H1 (cell line): Measurements from ENCODE around the gene RNF111. TPM values are rescaled to one million over a fixed set of nuclear protein-coding genes. Genes with fewer than 3 reads are reported as not detected.

Experiments
- ASH2L ChIP-seq: fragments of 200-600, 300-600 bp; sonication (generic); IDR thresholded peaks from one replicate; pipeline ENCODE4 v1.7.1; 2017; ENCODE audit warnings: low read length
- BACH1 ChIP-seq: IDR thresholded peaks from 2 replicates; pipeline ENCODE4 v1.6.1; 2012; ENCODE audit warnings: low read length, improper control_type of control experiment
- CHD7 ChIP-seq: fragments of 300-600 bp; sonication (generic); IDR thresholded peaks from 2 replicates; pipeline ENCODE4 v1.7.1; 2012; ENCODE audit warnings: low read length, moderate library complexity, mild to moderate bottlenecking, inconsistent platforms; ENCODE audit not compliant: insufficient replicate concordance
- HDAC2 ChIP-seq, 2 experiments: fragments of 300-600 bp in 1 of 2; sonication (generic) in 1 of 2; IDR thresholded peaks; 2 replicates each; pipeline ENCODE4 v1.6.1; 2011 to 2012; ENCODE audit warnings: low read depth in 2 of 2, low read length in 2 of 2, mild to moderate bottlenecking in 2 of 2, moderate library complexity in 2 of 2, borderline replicate concordance in 1 of 2, inconsistent platforms in 1 of 2
- RBBP5 ChIP-seq: IDR thresholded peaks from 2 replicates; pipeline ENCODE4 v1.7.1; 2012; ENCODE audit warnings: low read depth, mild to moderate bottlenecking, inconsistent platforms, low read length, moderate library complexity, borderline replicate concordance
- SAP30 ChIP-seq: fragments of 300-600 bp; sonication (generic); IDR thresholded peaks from 2 replicates; pipeline ENCODE4 v1.7.1; 2012; ENCODE audit warnings: low read length, moderate library complexity, mild to moderate bottlenecking, inconsistent platforms; ENCODE audit not compliant: insufficient read depth, insufficient replicate concordance
- SIN3A ChIP-seq, 2 experiments: IDR thresholded peaks in 1 of 2; conservative IDR thresholded peaks in 1 of 2; 2 replicates each; pipeline ENCODE4 v1.6.1; 2011 to 2012; ENCODE audit warnings: low read length in 2 of 2, improper control_type of control experiment in 1 of 2, low read depth in 1 of 2, mild to moderate bottlenecking in 1 of 2
- TBP ChIP-seq: IDR thresholded peaks from 2 replicates; pipeline ENCODE4 v1.6.1; 2011; ENCODE audit warnings: low read depth, low read length, improper control_type of control experiment
- TEAD4 ChIP-seq: IDR thresholded peaks from 2 replicates; pipeline ENCODE4 v1.6.1; 2012; ENCODE audit warnings: low read depth, low read length, inconsistent platforms, mixed read lengths
- polyA plus RNA-seq, 7 experiments: library from polyadenylated mRNA; depleted of rRNA in 3 of 7; stranded (reverse) in 5 of 7; unstranded in 2 of 7; fragments of >200 nt in 5 of 7; fragments of 200-250 nt in 2 of 7; gene quantifications; 1 replicate in 5 of 7; 2 replicates in 1 of 7; 4 replicates in 1 of 7; pipeline versions ENCODE4 v1.2.1 to v1.2.3, GENCODE V29; 2011 to 2013; ENCODE audit warnings: missing spikeins in 2 of 7, mixed read lengths in 2 of 7
- total RNA-seq: library from RNA; stranded (reverse); fragmentation: NEBNext Ultra II Directional; extraction: Animal tissue kit (Norgen Biotek cat#: 25700); gene quantifications from 2 replicates; pipeline ENCODE4 v1.2.1, GENCODE V29; 2021

RNF111 gene
- total and polyA plus RNA-seq, 2 of the 8 experiments (the other 6 are each of a cell fraction or from before 2014, with no cell fraction given): 18.5 to 26.6 TPM

DNA sequence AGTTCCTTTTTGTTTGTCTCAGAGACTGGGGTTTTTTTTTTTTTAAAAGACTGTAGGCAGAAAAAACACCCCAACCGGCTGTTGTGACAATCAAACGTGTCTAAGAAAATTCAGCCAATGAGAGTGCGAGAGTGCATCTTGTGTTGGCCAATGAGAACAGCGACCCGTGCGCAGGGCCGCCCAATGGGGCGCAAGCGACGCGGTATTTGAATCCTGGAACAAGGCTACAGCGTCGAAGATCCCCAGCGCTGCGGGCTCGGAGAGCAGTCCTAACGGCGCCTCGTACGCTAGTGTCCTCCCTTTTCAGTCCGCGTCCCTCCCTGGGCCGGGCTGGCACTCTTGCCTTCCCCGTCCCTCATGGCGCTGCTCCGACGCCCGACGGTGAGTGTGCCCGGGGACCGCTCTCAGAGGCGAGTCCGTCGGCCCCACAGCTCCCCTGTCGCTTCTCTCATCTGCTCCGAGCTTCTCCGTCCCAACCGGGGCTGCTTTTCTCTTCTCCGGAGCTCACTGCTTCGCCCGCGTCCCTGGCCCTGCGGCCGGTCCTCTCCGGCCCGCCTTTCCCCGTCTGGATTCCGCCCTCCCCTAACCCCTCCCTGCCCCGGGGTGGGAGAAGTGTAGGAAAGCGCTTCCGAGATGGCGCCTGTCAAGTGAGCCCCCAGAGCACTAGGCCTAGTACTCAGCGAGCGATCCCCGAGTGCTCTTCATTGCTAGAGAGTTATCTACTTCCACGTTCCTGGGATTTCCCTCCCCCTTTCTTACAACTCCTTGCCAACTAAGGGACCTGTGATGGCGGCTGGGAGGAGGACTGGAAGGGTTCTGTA, 117.7 kb downstream of the RNF111 start, which contains the start of gene CCNB2 (continued):
- TF ChIP-seq SIN3A (conservative IDR thresholded peaks at IDR 0.05 in 1 of 2, IDR thresholded peaks at IDR 0.05 in 1 of 2; ENCODE audit: low read depth in 1 of 2, low read length in 2 of 2) (peak; percentile 65 to 88; a peak in 2 of 4 replicates), HDAC2 (IDR thresholded peaks at IDR 0.05; ENCODE audit: borderline replicate concordance in 1 of 2, low read depth in 2 of 2, low read length in 2 of 2) (peak in 1 of 2 experiments; percentile 92; a peak in 2 of 4 replicates), BACH1 (no peak), CHD7 (no peak), ASH2L (peak; percentile 95), RBBP5 (peak; percentile 95), TEAD4 (no peak), SAP30 (no peak), TBP (peak; percentile 93)
